Liver (tissue), 9 donors: ENCODE measurements around the gene MADCAM1. TPM values are rescaled to one million over a fixed set of nuclear protein-coding genes. Genes with fewer than 3 reads are reported as not detected.

ENCODE experiments used
- DNase-seq: peaks from one replicate; pipeline ENCODE4 v3.0.0-alpha.2; 2017; ENCODE audit warnings: low spot score
- H3K27ac ChIP-seq, 2 donors: one replicate each; pipeline ENCODE4 v1.7.0; 2013; ENCODE audit warnings: inconsistent platforms in 2 of 2, low read length in 2 of 2, control low read depth in 1 of 2, low read depth in 1 of 2, mild to moderate bottlenecking in 1 of 2
- H3K27me3 ChIP-seq, 4 donors: one replicate each; pipeline versions ENCODE4 v1.6.1 to v1.7.0; 2013; ENCODE audit warnings: low read length in 3 of 4, inconsistent platforms in 1 of 4, mild to moderate bottlenecking in 1 of 4, moderate library complexity in 1 of 4; ENCODE audit not compliant: control insufficient read depth in 4 of 4, insufficient read depth in 4 of 4
- H3K36me3 ChIP-seq, 4 donors: one replicate each; pipeline versions ENCODE4 v1.6.1 to v1.7.0; 2013; ENCODE audit warnings: low read length in 3 of 4, mild to moderate bottlenecking in 3 of 4, low read depth in 1 of 4, moderate library complexity in 1 of 4; ENCODE audit not compliant: control insufficient read depth in 4 of 4, insufficient read depth in 3 of 4
- H3K4me1 ChIP-seq, 4 donors: one replicate each; pipeline versions ENCODE4 v1.6.1 to v1.7.0; 2013; ENCODE audit warnings: low read length in 3 of 4, mild to moderate bottlenecking in 3 of 4, moderate library complexity in 1 of 4; ENCODE audit not compliant: control insufficient read depth in 4 of 4, insufficient read depth in 4 of 4
- H3K4me3 ChIP-seq, 3 donors: one replicate each; pipeline versions ENCODE4 v1.6.1 to v1.7.0; 2013; ENCODE audit warnings: low read length in 3 of 3, control low read depth in 1 of 3, low read depth in 1 of 3, mild to moderate bottlenecking in 1 of 3
- H3K9ac ChIP-seq, 2 donors: one replicate each; pipeline ENCODE4 v1.7.0; 2013; ENCODE audit warnings: low read length in 2 of 2, mild to moderate bottlenecking in 2 of 2, moderate library complexity in 2 of 2, control low read depth in 1 of 2, low read depth in 1 of 2
- H3K9me3 ChIP-seq, 4 donors: one replicate each; pipeline versions ENCODE4 v1.6.1 to v1.7.0; 2013; ENCODE audit warnings: low read length in 3 of 4; ENCODE audit not compliant: control insufficient read depth in 4 of 4
- ATF3 ChIP-seq: IDR thresholded peaks from 2 replicates; pipeline ENCODE4 v1.6.1; 2016; ENCODE audit warnings: antibody characterized with exemption
- CTCF ChIP-seq: fragments of 150-350 bp; IDR thresholded peaks from 2 replicates; pipeline ENCODE4 v1.5.1; 2017; ENCODE audit warnings: improper control_type of control experiment, low read depth, low read length; ENCODE audit not compliant: missing input control
- EGR1 ChIP-seq, 2 donors: IDR thresholded peaks; 2 replicates each; pipeline ENCODE4 v1.6.1; 2016 to 2018; ENCODE audit warnings: antibody characterized with exemption in 2 of 2, low read depth in 2 of 2
- FOXA1 ChIP-seq: IDR thresholded peaks from 2 replicates; pipeline ENCODE4 v1.6.1; 2016; ENCODE audit warnings: antibody characterized with exemption
- FOXA2 ChIP-seq: IDR thresholded peaks from 2 replicates; pipeline ENCODE4 v1.6.1; 2016; ENCODE audit warnings: antibody characterized with exemption
- GABPA ChIP-seq, 2 donors: IDR thresholded peaks in 1 of 2; conservative IDR thresholded peaks in 1 of 2; 2 replicates each; pipeline ENCODE4 v1.6.1; 2016; ENCODE audit warnings: antibody characterized with exemption in 2 of 2, mild to moderate bottlenecking in 1 of 2, moderate library complexity in 1 of 2
- HNF4A ChIP-seq, 2 donors: conservative IDR thresholded peaks; 2 replicates each; pipeline ENCODE4 v1.6.1; 2016; ENCODE audit warnings: antibody characterized with exemption in 2 of 2, mild to moderate bottlenecking in 2 of 2
- HNF4G ChIP-seq: IDR thresholded peaks from 2 replicates; pipeline ENCODE4 v1.6.1; 2016; ENCODE audit warnings: antibody characterized with exemption
- JUND ChIP-seq, 2 donors: IDR thresholded peaks; 2 replicates each; pipeline ENCODE4 v1.6.1; 2016; ENCODE audit warnings: antibody characterized with exemption in 2 of 2
- MAX ChIP-seq: IDR thresholded peaks from 2 replicates; pipeline ENCODE4 v1.6.1; 2016; ENCODE audit warnings: antibody characterized with exemption
- NR2F2 ChIP-seq: IDR thresholded peaks from 2 replicates; pipeline ENCODE4 v1.6.1; 2016; ENCODE audit warnings: antibody characterized with exemption
- RAD21 ChIP-seq, 2 donors: IDR thresholded peaks; 2 replicates each; pipeline ENCODE4 v1.6.1; 2016; ENCODE audit warnings: antibody characterized with exemption in 2 of 2, mild to moderate bottlenecking in 2 of 2
- REST ChIP-seq: IDR thresholded peaks from 2 replicates; pipeline ENCODE4 v1.6.1; 2016; ENCODE audit warnings: antibody characterized with exemption, mild to moderate bottlenecking
- RXRA ChIP-seq, 2 donors: IDR thresholded peaks; 2 replicates each; pipeline ENCODE4 v1.6.1; 2017 to 2018; ENCODE audit warnings: antibody characterized with exemption in 2 of 2, mild to moderate bottlenecking in 1 of 2
- SP1 ChIP-seq: IDR thresholded peaks from 2 replicates; pipeline ENCODE4 v1.6.1; 2018; ENCODE audit warnings: antibody characterized with exemption, mild to moderate bottlenecking
- TAF1 ChIP-seq: conservative IDR thresholded peaks from 2 replicates; pipeline ENCODE4 v1.6.1; 2016; ENCODE audit warnings: antibody characterized with exemption, mild to moderate bottlenecking
- YY1 ChIP-seq: IDR thresholded peaks from 2 replicates; pipeline ENCODE4 v1.6.1; 2016; ENCODE audit warnings: antibody characterized with exemption, mild to moderate bottlenecking
- ZBTB33 ChIP-seq: IDR thresholded peaks from 2 replicates; pipeline ENCODE4 v1.6.1; 2016; ENCODE audit warnings: antibody characterized with exemption
- WGBS: extraction: QIAGEN DNeasy Blood & Tissue Kit; methylation state at CpG from one replicate; pipeline ENCODE4 v1.1.7; 2013; 5-methylcytosine and 5-hydroxymethylcytosine counted together
- polyA plus RNA-seq, 2 donors: library from polyadenylated mRNA; stranded (reverse) in 1 of 2; unstranded in 1 of 2; fragments of 200-250 nt in 1 of 2; fragments of >200 nt in 1 of 2; fragmentation: Nextera tagmentation in 1 of 2; extraction: Ambion mirVana in 1 of 2; gene quantifications; one replicate each; pipeline versions ENCODE4 v1.2.1 to v1.2.3, GENCODE V29; 2013 to 2015
- total RNA-seq, 2 donors: library from RNA; depleted of rRNA; stranded (reverse); fragments of >200 nt; gene quantifications; one replicate each; pipeline ENCODE4 v1.2.3, GENCODE V29; 2014
- donor health status: healthy.
- donor health status: healthy.
- donor health status: healthy.
- donor health status: healthy.
- donor health status: healthy.

MADCAM1 gene
- total and polyA plus RNA-seq, 4 donors, result 0.17 to 0.32 (median 0.24) TPM

GRCh38 chr19:458091-459042, 37.9 kb upstream of the MADCAM1 start:
- no peaks in the 10 kb centered on the region for H3K27me3 ChIP-seq
- H3K4me3 ChIP-seq, result no peak overlapping the region
- no peak for DNase-seq
- H3K27ac ChIP-seq, result no peak overlapping the region
- H3K36me3 ChIP-seq, result peaks cover 0 to 6% (median 0%) of the 10 kb centered on the region in 4 donors
- no peaks in the 10 kb centered on the region for H3K9me3 ChIP-seq
- WGBS, result 98% methylated on average over 89 of the region's 89 CpGs
- no peak overlapping the region for H3K9ac ChIP-seq
- peaks cover 2 to 11% (median 6%) of the 10 kb centered on the region in 4 donors for H3K4me1 ChIP-seq
- TF ChIP-seq FOXA1, result no peak
- TF ChIP-seq TAF1, result no peak
- TF ChIP-seq FOXA2, result no peak
- TF ChIP-seq YY1, result no peak
- no peak for TF ChIP-seq HNF4A (conservative IDR thresholded peaks at IDR 0.05)
- no peak for TF ChIP-seq ATF3
- TF ChIP-seq JUND (IDR thresholded peaks at IDR 0.05), result no peak
- no peak for TF ChIP-seq MAX
- no peak for TF ChIP-seq HNF4G
- TF ChIP-seq CTCF, result no peak
- no peak for TF ChIP-seq SP1
- no peak for TF ChIP-seq GABPA (IDR thresholded peaks at IDR 0.05 in 1 of 2, conservative IDR thresholded peaks at IDR 0.05 in 1 of 2)
- TF ChIP-seq NR2F2, result no peak
- no peak for TF ChIP-seq RXRA (IDR thresholded peaks at IDR 0.05)
- TF ChIP-seq ZBTB33, result no peak
- no peak for TF ChIP-seq EGR1 (IDR thresholded peaks at IDR 0.05; ENCODE audit: low read depth in 2 of 2)
- TF ChIP-seq REST, result no peak
- TF ChIP-seq RAD21 (IDR thresholded peaks at IDR 0.05), result no peak
